ENCODE measurements around the gene FBF1.
"Not testable (repeated sequence)": the region's sequence is repeated elsewhere in the genome, so short reads cannot be mapped to it uniquely, and the experiment has no call there.

Gene FBF1

GRCh38 chr17:75940727-75941441 is at the start of gene FBF1:
FBF1 (minus strand) TSS chr17:75941042; CDS start chr17:75938149, 2,893 bp downstream.
- DNase-seq: peak; percentile 89 to 92

- DNase-seq: no peak
Observed at GRCh38 chr17:75987041-75987440, 46.2 kb upstream of the FBF1 start.

GRCh38 chr17:75985986-75986385 is 45.1 kb upstream of the FBF1 start:
- DNase-seq: no peak

GRCh38 chr17:75983501-75984181 is 42.8 kb upstream of the FBF1 start:
- DNase-seq: no peak

- DNase-seq: no peak
Observed at GRCh38 chr17:75981019-75981615, 40.3 kb upstream of the FBF1 start.

- DNase-seq: no peak
Observed at GRCh38 chr17:75980188-75981018, 39.6 kb upstream of the FBF1 start.

GRCh38 chr17:75979705-75980187 is 38.9 kb upstream of the FBF1 start:
- no peak for DNase-seq

GRCh38 chr17:75978938-75979704 is 38.3 kb upstream of the FBF1 start, which contains the start of the genes ACOX1 and TEN1:
ACOX1 (minus strand) TSS chr17:75979166; CDS start chr17:75979073, 93 bp downstream.
TEN1 (plus strand) TSS chr17:75979240; CDS start chr17:75986193, 6,953 bp downstream.
- peak; percentile 98 for DNase-seq

GRCh38 chr17:75976175-75976848 is 35.5 kb upstream of the FBF1 start:
- DNase-seq: no peak

GRCh38 chr17:75975757-75976174 is 34.9 kb upstream of the FBF1 start:
- DNase-seq: no peak

GRCh38 chr17:75975187-75975586 is 34.3 kb upstream of the FBF1 start:
- DNase-seq: not testable (repeated sequence)

GRCh38 chr17:75970626-75971025 is 29.8 kb upstream of the FBF1 start:
- no peak for DNase-seq

- no peak for DNase-seq
Observed at GRCh38 chr17:75970011-75970523, 29.2 kb upstream of the FBF1 start.

GRCh38 chr17:75969044-75969443 is 28.2 kb upstream of the FBF1 start:
- not testable (repeated sequence) for DNase-seq

- DNase-seq: no peak
Observed at GRCh38 chr17:75965468-75965867, 24.6 kb upstream of the FBF1 start.

GRCh38 chr17:75959839-75960511 is 19.1 kb upstream of the FBF1 start:
- DNase-seq: no peak

- DNase-seq: no peak
Observed at GRCh38 chr17:75959051-75959838, 18.4 kb upstream of the FBF1 start.

- no peak for DNase-seq
Observed at GRCh38 chr17:75950855-75951554, 10.2 kb upstream of the FBF1 start.

- no peak for DNase-seq
Observed at GRCh38 chr17:75950421-75950820, 9.6 kb upstream of the FBF1 start.
